ENCODE data around the gene JAKMIP1.

The JAKMIP1 gene

DNA sequence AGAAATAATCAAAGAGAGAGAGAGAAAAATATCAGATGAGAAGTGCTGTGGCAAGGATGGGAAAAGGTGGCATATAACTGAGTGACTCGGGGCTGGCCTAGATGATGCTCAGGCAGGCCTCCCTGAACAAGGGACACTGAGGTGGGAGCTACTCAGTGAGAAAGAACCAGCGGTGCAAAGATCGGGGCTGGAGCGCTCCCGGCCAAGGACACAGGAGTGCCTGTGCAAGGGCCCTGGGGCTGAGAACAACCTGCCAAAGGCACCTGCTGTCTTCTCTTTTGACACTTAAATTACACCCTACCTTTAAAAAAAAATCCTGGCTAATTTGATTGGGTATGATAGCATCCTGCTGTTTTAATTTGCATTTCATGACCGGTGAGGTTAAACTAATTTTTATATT, 104.5 kb downstream of the JAKMIP1 start:
- no peaks in the 10 kb centered on the region for H3K36me3 ChIP-seq (replicated peaks)
- no peak for DNase-seq
- H3K4me3 ChIP-seq (ENCODE audit: low read depth, low read length) = no peak overlapping the region
- in situ Hi-C loops (cut with HindIII; ENCODE audit: low pct_ligation_motif_present, low sequenced_read_pairs) = no loop called here
- no peak overlapping the region for H3K27ac ChIP-seq
- no peak for TF ChIP-seq CTCF (IDR thresholded peaks at IDR 0.05; ENCODE audit: low read depth, low read length, missing control alignments)
- no peaks in the 10 kb centered on the region for H3K27me3 ChIP-seq (replicated peaks)

GRCh38 chr4:6095023-6095752, 105.2 kb downstream of the JAKMIP1 start:
- H3K27me3 ChIP-seq (replicated peaks) = no peaks in the 10 kb centered on the region
- no peak overlapping the region for H3K27ac ChIP-seq
- in situ Hi-C loops (cut with HindIII; ENCODE audit: low pct_ligation_motif_present, low sequenced_read_pairs) = no loop called here
- H3K36me3 ChIP-seq (replicated peaks) = no peaks in the 10 kb centered on the region
- no peak for TF ChIP-seq CTCF (IDR thresholded peaks at IDR 0.05; ENCODE audit: low read depth, low read length, missing control alignments)
- no peak overlapping the region for H3K4me3 ChIP-seq (ENCODE audit: low read depth, low read length)
- peak; percentile 18 for DNase-seq

DNA sequence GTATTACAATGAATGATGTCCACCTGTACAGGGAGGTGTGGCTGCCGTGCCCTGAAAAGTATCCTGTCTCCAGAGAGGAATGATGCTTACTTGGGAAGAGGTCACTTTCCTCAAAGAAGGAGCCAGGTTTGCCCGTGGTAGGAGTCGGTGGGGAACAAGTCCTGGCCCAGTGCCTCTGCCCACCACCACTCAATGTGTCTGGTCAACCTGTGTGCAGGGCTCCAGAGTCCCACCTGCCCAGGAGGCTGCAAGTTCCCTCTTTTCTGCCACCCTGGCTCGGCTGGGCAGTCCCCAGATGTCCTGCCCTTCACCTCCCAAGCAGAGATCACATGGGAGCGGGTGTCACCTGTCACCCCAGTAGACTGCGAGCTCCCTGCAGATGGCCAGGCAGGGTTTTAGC, 106.7 kb downstream of the JAKMIP1 start:
- no peak for DNase-seq
- TF ChIP-seq CTCF (IDR thresholded peaks at IDR 0.05; ENCODE audit: low read depth, low read length, missing control alignments) = no peak
- in situ Hi-C loops (cut with HindIII; ENCODE audit: low pct_ligation_motif_present, low sequenced_read_pairs) = no loop called here
- Histone ChIP-seq H3K27me3 (replicated peaks) (no peaks in the 10 kb centered on the region), H3K4me3 (ENCODE audit: low read depth, low read length) (no peak overlapping the region), H3K27ac (no peak overlapping the region), H3K36me3 (replicated peaks) (no peaks in the 10 kb centered on the region)

DNA sequence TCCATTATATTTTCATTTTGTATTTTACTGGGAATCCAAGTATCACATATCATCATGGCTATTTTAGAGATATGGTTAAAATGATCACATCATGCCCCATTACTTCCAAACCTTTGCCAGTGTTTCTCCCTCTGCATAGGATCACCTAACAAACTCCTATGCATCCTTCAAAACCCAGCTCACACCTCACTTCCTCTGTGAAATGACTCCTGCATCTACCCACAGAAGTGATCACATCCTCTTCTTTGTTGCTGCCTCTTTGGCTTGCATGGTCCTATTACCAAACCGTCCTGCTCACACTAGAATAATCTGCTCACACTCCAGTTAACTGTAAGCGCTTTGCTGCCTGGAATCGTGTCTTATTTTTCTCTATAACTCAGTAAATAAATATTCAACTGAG, 107.4 kb downstream of the JAKMIP1 start:
- no peak for TF ChIP-seq CTCF (IDR thresholded peaks at IDR 0.05; ENCODE audit: low read depth, low read length, missing control alignments)
- Histone ChIP-seq H3K36me3 (replicated peaks) (no peaks in the 10 kb centered on the region), H3K27ac (no peak overlapping the region), H3K4me3 (ENCODE audit: low read depth, low read length) (no peak overlapping the region), H3K27me3 (replicated peaks) (no peaks in the 10 kb centered on the region)
- no peak for DNase-seq
- in situ Hi-C loops (cut with HindIII; ENCODE audit: low pct_ligation_motif_present, low sequenced_read_pairs) = no loop called here

GRCh38 chr4:6092131-6092530, 108.2 kb downstream of the JAKMIP1 start:
- no peak overlapping the region for H3K27ac ChIP-seq

More at GRCh38 chr4:6092131-6092530, 108.2 kb downstream of the JAKMIP1 start:
- no peaks in the 10 kb centered on the region for H3K27me3 ChIP-seq (replicated peaks)
- no peaks in the 10 kb centered on the region for H3K36me3 ChIP-seq (replicated peaks)
- in situ Hi-C loops (cut with HindIII; ENCODE audit: low pct_ligation_motif_present, low sequenced_read_pairs) = no loop called here
- TF ChIP-seq CTCF (IDR thresholded peaks at IDR 0.05; ENCODE audit: low read depth, low read length, missing control alignments) = no peak
- DNase-seq = no peak
- no peak overlapping the region for H3K4me3 ChIP-seq (ENCODE audit: low read depth, low read length)

Data from brain microvascular endothelial cell (primary cell).